ENCODE data around the gene OR2B3.
"Not testable (repeated sequence)": the region's sequence is repeated elsewhere in the genome, so short reads cannot be mapped to it uniquely, and the experiment has no call there.

Gene OR2B3

DNA sequence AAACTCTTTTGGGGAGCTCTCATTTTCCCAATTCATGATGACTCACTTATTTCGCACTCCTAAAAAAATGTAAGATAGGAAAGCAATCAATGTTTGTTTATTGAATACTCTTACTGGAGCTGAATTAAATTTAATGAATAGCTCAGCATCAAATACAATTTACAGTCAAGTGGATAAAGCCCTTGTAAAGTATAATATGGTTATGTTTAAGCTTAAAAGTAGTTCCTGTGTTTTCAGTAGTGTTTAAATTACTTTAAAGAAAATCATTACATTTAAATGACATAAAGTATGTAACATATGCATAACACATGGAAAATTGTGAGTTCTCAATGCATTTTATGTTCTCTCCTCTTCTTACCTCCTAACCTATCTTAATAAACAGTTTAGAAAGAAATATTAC is at the start of gene OR2B3:
Gene OR2B3, minus strand, starts transcription at position 101 of the 400 bp plus-strand sequence. Its CDS starts 65 bp downstream, at position 36.
- no peak for DNase-seq (ENCODE audit: low read depth in 2 of 2)

GRCh38 chr6:29131691-29132090 is 44.6 kb upstream of the OR2B3 start:
- DNase-seq (ENCODE audit: low read depth in 2 of 2), result no peak

DNA sequence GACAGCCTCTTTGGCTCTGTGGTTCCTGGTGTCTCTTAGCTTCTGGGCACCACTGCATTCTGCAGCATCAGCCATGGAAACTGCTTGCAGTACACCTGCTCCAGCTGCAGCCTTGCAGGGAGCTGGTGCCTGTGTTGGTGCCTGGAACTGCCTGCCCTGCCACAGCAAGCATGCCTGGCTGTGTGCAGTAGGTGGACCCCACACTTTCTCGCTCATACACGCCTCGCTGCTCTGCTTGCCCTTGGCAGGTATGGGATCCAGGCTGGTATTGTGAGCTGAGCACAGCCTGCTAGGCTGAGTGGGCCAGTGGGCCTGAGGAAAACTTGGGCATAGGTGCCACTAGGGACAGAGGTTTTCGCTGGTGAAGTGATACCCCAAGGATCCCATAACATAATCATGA is 43.5 kb upstream of the OR2B3 start:
- DNase-seq (ENCODE audit: low read depth in 2 of 2), result no peak

DNA sequence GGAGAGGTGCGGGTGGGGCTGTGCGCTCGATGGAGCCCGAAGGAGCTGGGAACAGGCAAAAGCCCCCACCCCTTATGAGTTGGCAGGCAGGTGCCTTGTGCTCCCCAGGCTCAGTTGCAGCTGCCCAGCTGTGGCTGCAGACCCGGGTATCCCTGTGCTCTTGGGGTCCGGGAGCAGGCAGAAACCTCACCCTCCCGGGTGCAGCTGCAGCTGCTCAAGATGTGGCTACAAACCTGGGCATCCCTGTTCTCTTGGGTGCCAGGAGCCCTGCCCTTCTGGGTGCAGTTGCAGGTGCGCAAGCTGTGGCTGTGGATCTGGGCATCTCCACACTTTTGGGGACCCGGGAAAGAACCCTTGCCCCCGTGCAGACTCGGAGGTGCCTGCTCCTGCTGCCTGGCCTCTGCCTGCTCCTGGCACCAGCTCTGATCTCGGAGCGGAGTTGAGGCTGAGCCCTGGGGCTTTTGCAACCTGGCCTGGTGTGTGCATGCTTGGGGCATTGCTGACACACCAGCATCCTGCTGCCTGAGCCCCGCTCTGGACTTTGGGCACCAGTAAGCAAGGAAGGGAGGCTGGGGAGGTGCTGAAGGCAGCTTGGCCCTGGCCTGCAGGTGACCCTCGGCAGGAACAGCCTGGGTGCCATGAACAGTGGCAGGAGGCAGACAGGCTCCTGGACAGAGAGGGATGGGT is 42.4 kb upstream of the OR2B3 start:
- no peak for DNase-seq (ENCODE audit: low read depth in 2 of 2)

- DNase-seq (ENCODE audit: low read depth in 2 of 2), result not testable (repeated sequence)
These were observed 27.9 kb upstream of the OR2B3 start for GRCh38 chr6:29114964-29115363.

DNA sequence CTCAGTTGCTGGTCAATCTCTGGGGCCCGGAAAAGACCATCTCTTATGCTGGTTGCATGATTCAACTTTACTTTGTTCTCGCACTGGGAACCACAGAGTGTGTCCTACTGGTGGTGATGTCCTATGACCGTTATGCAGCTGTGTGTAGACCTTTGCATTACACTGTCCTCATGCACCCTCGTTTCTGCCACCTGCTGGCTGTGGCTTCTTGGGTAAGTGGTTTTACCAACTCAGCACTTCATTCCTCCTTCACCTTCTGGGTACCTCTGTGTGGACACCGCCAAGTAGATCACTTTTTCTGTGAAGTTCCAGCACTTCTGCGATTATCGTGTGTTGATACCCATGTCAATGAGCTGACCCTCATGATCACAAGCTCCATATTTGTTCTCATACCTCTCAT is 25.0 kb upstream of the OR2B3 start:
- no peak for DNase-seq (ENCODE audit: low read depth in 2 of 2)

DNA sequence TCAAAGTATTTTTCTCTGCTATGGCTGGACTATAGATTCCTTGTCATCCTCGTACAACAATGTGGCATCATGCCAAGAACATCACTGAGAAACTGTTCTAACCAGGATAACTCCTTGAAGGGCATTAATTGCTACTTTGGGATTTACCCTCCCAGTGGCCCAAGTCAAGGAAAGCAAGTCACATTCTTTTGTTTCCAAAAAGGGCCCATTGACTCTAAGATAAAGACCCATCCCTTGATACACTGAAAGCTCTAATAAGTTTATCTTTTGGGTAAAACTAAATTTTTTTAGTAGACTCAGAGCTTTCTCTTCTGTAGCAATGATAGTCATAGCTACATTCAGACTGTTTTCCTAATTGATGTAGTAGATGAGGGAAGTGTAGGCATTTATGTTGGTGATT is 20.6 kb upstream of the OR2B3 start, which contains the start of gene OR2J3:
Gene OR2J3, plus strand, starts transcription at position 301 of the 400 bp plus-strand sequence. CDS start 3,833 bp downstream, outside the sequence.
- DNase-seq (ENCODE audit: low read depth in 2 of 2), result no peak

- no peak for DNase-seq (ENCODE audit: low read depth in 2 of 2)
These were observed 12.1 kb upstream of the OR2B3 start, which contains the start of gene OR2J1 for GRCh38 chr6:29099190-29099589. TSS of gene OR2J1 (plus strand) at chr6:29099490. CDS start at chr6:29100943, 1,453 bp downstream.

GRCh38 chr6:29097803-29098202 is 10.7 kb upstream of the OR2B3 start:
- DNase-seq (ENCODE audit: low read depth in 2 of 2), result no peak

DNA sequence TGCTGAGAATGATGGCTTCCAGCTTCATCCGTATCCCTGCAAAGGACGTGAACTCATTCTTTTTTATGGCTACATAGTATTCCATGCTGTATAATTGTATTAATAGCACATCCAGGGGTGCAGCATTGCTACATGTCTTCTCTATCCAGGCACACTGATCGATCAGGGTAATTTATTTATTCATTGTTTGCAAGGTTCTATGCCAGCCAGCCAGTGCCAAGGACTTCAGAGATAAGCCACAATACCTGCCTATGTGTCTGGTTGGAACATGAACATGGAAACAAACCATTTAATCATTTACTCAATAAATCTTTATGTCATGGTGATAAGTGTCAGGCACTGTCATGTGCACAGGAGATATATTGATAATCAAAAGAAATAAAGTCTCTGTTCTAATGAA is 5.8 kb upstream of the OR2B3 start:
- DNase-seq (ENCODE audit: low read depth in 2 of 2), result no peak

GRCh38 chr6:29082457-29082856 is 4.7 kb downstream of the OR2B3 start:
- no peak for DNase-seq (ENCODE audit: low read depth in 2 of 2)

- DNase-seq (ENCODE audit: low read depth in 2 of 2), result no peak
These were observed 5.8 kb downstream of the OR2B3 start for GRCh38 chr6:29081312-29081711.

DNA sequence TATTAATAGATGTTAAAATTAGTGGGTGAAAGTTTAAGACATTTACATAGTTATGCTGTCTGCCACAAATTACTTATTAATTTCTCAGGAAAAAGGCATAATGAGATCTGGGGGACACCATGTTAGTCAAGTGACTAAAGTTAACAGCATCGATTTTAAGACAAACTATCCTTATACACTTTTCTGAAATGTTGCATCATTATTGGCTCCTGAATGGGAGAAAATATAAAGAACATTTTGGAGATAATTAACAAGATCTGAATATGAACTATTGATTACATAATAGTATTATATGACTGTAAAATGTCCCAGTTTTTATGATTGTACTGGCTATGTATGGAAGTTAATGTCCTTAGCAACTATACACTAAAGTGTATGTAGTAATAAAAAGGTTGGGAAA is 7.9 kb downstream of the OR2B3 start:
- no peak for DNase-seq (ENCODE audit: low read depth in 2 of 2)

DNA sequence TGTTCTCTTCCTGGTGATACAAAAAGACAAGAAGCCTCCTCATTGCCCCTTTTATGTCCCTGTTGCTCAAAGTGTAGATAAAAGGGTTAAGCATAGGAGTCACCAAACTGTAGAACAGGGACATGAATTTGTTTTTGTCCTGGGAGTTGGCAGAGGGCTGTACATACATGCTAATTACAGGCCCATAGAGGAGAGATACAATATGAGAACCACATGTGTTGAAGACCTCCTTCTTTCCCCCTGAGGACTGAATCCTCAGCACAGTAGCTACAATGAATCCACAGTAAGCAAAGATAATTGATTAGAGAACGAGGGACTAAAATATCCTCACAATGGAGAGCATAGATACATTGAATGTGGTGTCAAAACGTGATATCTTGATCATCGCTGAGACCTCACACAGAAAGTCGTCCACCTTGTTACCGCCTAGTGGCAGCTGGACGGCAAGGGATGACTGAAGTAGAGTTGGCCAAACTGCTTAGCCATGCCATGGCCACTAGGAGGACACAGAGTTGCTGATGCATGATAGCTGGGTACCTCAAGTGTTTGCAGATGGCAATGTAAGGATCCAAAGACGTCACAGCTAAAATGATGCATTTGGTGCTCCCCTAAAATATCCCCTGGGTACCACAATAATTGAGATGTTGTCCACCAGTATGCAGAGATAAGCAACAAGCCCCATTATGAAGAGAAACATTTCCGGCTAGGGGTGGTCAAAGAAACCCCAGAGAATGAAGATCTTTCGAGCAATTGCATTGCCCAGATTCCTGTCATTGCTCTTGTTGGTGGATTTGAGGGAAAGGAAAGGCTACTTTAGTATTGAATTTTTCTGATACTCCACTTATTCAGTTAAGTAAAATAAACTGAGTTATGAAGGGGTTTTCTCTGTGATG is 15.0 kb downstream of the OR2B3 start:
- DNase-seq (ENCODE audit: low read depth in 2 of 2), result no peak

DNA sequence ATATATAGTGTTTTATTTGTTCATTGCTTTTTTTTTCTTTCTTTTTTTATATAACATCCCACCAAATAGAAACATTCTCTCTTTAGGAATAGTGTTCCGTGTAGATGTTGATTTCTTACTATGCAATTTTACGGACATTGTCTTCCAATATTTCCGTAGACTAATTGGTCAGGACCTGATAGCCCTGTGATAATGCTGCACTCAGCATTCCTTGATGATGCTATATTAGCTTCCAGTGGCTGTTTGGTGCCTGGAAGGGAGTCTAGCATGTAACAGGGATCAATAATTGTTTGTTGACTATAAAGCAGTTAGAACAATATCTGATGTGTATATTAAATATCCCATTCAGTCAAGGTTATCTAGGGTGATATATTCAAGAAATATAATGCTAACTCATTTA is 35.4 kb downstream of the OR2B3 start:
- no peak for DNase-seq (ENCODE audit: low read depth in 2 of 2)

DNA sequence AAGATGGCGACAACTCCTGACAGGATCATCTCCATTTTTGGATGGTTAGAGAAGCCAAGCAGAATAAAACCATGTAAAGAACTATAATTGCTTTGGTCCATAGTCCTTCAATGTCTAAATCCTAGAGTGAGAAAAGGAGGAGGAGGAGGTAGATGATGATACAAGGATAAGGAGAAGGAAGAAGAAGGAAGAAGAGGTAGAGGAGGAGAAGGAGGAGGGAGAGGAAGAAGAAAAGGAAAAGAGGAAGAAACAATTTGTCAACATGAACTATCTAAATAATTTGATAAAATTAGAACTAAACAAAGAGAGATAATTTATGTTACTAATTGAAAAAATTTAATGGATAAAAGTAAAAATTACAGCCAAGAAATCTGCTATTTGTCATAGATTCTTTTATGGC is 42.0 kb downstream of the OR2B3 start, which contains the start of gene OR2W1:
Gene OR2W1, minus strand, starts transcription at position 101 of the 400 bp plus-strand sequence. Its CDS starts 0 bp downstream, at position 101.
- DNase-seq (ENCODE audit: low read depth in 2 of 2), result no peak
